Spleen (tissue), 11 donors: Measurements from ENCODE around the gene MTRFR. TPM values are rescaled to one million over a fixed set of nuclear protein-coding genes. Genes with fewer than 3 reads are reported as not detected.

Source experiments
- DNase-seq: peaks from one replicate; pipeline ENCODE4 v3.0.0-alpha.2; 2020
- H3K27ac ChIP-seq, 8 donors: fragments of 200-600 bp; sonication (generic) in 7 of 8; 1 replicate in 4 of 8; 2 replicates in 4 of 8; pipeline versions ENCODE4 v1.5.0 to v1.8.0; 2016 to 2021; ENCODE audit warnings: inconsistent platforms in 4 of 8, mild to moderate bottlenecking in 4 of 8, moderate library complexity in 1 of 8
- H3K27me3 ChIP-seq, 7 donors: fragments of 200-600 bp; sonication (generic) in 6 of 7; replicated peaks in 1 of 7; 1 replicate in 4 of 7; 2 replicates in 3 of 7; pipeline versions ENCODE4 v1.5.0 to v1.8.0; 2016 to 2021; ENCODE audit warnings: inconsistent platforms in 3 of 7, mild to moderate bottlenecking in 1 of 7
- H3K36me3 ChIP-seq, 6 donors: fragments of 200-600 bp; sonication (generic) in 5 of 6; 1 replicate in 4 of 6; 2 replicates in 2 of 6; pipeline versions ENCODE4 v1.5.0 to v1.8.0; 2016 to 2021; ENCODE audit warnings: inconsistent platforms in 2 of 6
- H3K4me1 ChIP-seq, 6 donors: fragments of 200-600 bp; sonication (generic) in 5 of 6; 1 replicate in 3 of 6; 2 replicates in 3 of 6; pipeline versions ENCODE4 v1.5.0 to v1.8.0; 2016 to 2021; ENCODE audit warnings: inconsistent platforms in 3 of 6
- H3K4me3 ChIP-seq, 8 donors: fragments of 200-600 bp; sonication (generic) in 7 of 8; 1 replicate in 4 of 8; 2 replicates in 4 of 8; pipeline versions ENCODE4 v1.5.0 to v1.8.0; 2016 to 2021; ENCODE audit warnings: inconsistent platforms in 4 of 8, mild to moderate bottlenecking in 4 of 8, moderate library complexity in 2 of 8
- H3K9me3 ChIP-seq, 8 donors: fragments of 200-600 bp; sonication (generic) in 7 of 8; 1 replicate in 4 of 8; 2 replicates in 4 of 8; pipeline versions ENCODE4 v1.5.0 to v1.8.0; 2016 to 2021; ENCODE audit warnings: inconsistent platforms in 4 of 8
- POLR2A ChIP-seq, 3 donors: fragments of 450-650 bp; IDR thresholded peaks; one replicate each; pipeline ENCODE4 v1.5.1; 2017; ENCODE audit warnings: antibody characterized with exemption in 3 of 3, mild to moderate bottlenecking in 1 of 3
- POLR2AphosphoS5 ChIP-seq, 3 donors: sonication (generic); formaldehyde crosslinking; IDR thresholded peaks; one replicate each; pipeline ENCODE4 v1.5.1; 2017; ENCODE audit warnings: antibody characterized with exemption in 3 of 3
- WGBS, 5 donors: extraction: QIAGEN DNeasy Blood & Tissue Kit in 3 of 5; methylation state at CpG; one replicate each; pipeline versions ENCODE4 v1.1.5 to v1.1.7; 2013 to 2018; 5-methylcytosine and 5-hydroxymethylcytosine counted together
- intact Hi-C: fragments of 100-400 bp; cut with DNase I; formaldehyde crosslinking; loops from one replicate; pipeline ENCODE4 v1.15.0; 2023; ENCODE audit warnings: low total_unique reads
- polyA plus RNA-seq, 3 donors: library from polyadenylated mRNA; stranded (reverse); fragments of 200-250 nt; gene quantifications; one replicate each; pipeline ENCODE4 v1.2.1, GENCODE V29; 2013
- total RNA-seq, 7 donors: library from RNA; depleted of rRNA in 3 of 7; stranded (reverse); fragments of >200 nt in 3 of 7; fragmentation: NEBNext Ultra II Directional in 4 of 7; extraction: Animal tissue kit (Norgen Biotek cat#: 25700) in 4 of 7; gene quantifications; one replicate each; pipeline versions ENCODE4 v1.1.0 to v1.2.1, GENCODE V29; 2016 to 2021
- TF ChIP-seq, protein P1 (sequence below), 11 experiments: fragments of 200-600 bp in 7 of 11; fragments of 450-650 bp in 4 of 11; sonication (generic) in 4 of 11; IDR thresholded peaks in 8 of 11; conservative IDR thresholded peaks in 3 of 11; 1 replicate in 7 of 11; 2 replicates in 4 of 11; pipeline versions ENCODE4 v1.4.0 to v1.8.0; 2016 to 2021; ENCODE audit warnings: antibody characterized with exemption in 11 of 11, inconsistent platforms in 4 of 11, mild to moderate bottlenecking in 1 of 11
- donor health status: healthy with polysubstance abuse.
- donor health status: DM: no; HTN: no; CAD: no; lungs with moderate emphysema.
- donor health status: DM: no; HTN: no; CAD: no.
- donor health status: Bipolar disorder and iron deficiency.
- donor health status: healthy.
- donor health status: DM: no; HTN: no; CAD: no.
- donor health status: DM: yes; HTN: yes; CAD: no.

The MTRFR gene
- total and polyA plus RNA-seq, 10 donors: 11.9 to 21.0 (median 16.2) TPM

DNA sequence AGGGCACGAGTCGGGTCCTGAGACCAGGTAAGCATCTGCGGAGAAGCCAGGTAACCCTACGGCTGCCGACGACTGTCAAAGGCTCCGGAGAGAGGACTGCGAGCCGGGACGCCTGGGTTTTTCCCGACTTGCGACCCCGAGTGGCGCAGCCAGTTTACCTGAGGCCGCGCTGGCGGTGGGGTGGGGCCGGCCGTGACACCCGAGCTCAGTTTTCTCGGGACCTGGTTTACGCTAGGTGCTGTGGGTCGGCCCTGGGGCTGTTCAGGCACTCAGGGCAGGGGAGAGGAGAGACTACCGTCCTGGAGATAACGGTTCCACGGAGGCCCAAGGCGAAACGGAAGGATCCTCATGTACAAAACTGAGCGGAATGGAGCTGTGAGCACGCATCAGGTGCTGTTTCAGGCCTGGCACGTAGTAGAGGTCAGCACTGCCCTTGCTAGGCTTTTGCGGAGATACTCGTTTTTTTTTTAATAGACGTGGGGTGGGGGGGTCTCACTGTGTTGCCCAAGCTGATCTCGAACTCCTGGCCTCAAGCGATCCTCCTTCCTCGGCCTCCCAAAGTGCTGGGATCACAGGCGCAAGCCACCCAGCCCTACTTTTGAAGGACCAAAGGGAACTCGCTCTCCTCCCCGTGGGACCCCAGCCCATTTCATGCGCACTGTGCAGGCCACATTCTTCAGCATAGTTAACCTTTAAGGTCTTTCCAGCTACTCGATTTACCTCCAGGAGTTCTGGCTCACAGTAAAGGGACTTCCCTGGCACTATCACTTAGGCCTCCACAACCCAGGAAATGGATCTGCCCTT, 471 bp downstream of the MTRFR start:
- no peaks in the 10 kb centered on the region for H3K27me3 ChIP-seq
- peaks cover 46 to 89% (median 85%) of the 10 kb centered on the region in 6 donors for H3K4me1 ChIP-seq
- DNase-seq: no peak
- intact Hi-C loops: loop anchor here (5.0 to 10.0 kb wide), 2 partner anchors 251 to 379 kb away; partner anchors contain the start of gene ARL6IP4
- H3K27ac ChIP-seq: peak overlapping the region; percentile 88 to 96 (median 94)
- H3K36me3 ChIP-seq: peaks cover 0 to 19% (median under 1%) of the 10 kb centered on the region in 6 donors
- no peaks in the 10 kb centered on the region for H3K9me3 ChIP-seq
- 6 to 7% (median 6%) methylated on average over 36 to 42 of the region's 42 CpGs for WGBS, 5 donors
- TF ChIP-seq POLR2A (IDR thresholded peaks at IDR 0.05): no peak
- TF ChIP-seq POLR2AphosphoS5 (IDR thresholded peaks at IDR 0.05): no peak
- TF ChIP-seq, protein P1, sequence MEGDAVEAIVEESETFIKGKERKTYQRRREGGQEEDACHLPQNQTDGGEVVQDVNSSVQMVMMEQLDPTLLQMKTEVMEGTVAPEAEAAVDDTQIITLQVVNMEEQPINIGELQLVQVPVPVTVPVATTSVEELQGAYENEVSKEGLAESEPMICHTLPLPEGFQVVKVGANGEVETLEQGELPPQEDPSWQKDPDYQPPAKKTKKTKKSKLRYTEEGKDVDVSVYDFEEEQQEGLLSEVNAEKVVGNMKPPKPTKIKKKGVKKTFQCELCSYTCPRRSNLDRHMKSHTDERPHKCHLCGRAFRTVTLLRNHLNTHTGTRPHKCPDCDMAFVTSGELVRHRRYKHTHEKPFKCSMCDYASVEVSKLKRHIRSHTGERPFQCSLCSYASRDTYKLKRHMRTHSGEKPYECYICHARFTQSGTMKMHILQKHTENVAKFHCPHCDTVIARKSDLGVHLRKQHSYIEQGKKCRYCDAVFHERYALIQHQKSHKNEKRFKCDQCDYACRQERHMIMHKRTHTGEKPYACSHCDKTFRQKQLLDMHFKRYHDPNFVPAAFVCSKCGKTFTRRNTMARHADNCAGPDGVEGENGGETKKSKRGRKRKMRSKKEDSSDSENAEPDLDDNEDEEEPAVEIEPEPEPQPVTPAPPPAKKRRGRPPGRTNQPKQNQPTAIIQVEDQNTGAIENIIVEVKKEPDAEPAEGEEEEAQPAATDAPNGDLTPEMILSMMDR (IDR thresholded peaks at IDR 0.05 in 8 of 11, conservative IDR thresholded peaks at IDR 0.05 in 3 of 11): no peak
- H3K4me3 ChIP-seq: peak overlapping the region; percentile 71 to 97 (median 85)

DNA sequence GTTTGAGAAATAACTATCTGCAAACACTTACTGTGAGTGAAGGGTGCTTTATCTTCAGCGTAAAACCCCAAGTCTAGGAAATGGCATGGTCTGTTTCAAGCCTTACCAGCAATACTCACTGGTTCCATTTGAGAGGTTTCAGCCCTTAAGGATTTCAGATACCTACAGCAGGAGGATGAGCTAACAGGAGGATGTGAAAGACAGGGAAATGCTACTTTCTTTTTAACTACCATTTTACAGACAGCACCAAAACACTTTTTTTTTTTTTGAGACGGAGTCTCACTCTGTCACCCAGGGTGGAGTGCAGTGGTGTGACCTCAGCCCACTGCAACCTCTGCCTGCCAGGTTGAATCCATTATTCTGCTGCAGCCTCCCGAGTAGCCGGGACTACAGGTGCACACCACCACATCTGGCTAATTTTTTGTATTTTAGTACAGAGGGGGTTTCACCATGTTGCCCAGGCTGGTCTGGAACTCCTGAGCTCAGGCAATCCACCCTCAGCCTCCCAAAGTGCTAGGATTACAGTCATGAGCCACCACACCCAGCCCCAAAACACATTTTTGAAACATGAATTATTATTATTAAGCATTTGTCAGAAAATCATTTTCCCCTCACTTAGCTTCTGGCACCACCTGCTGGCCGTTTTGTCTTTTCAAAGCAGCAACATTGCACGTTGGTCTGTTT, 4.6 kb downstream of the MTRFR start:
- Histone ChIP-seq H3K4me3 (peak overlapping the region in 2 of 8 donors; percentile 5 to 43), H3K9me3 (no peaks in the 10 kb centered on the region), H3K4me1 (peaks cover 31 to 75% (median 63%) of the 10 kb centered on the region in 6 donors), H3K27ac (peak overlapping the region in 7 of 8 donors; percentile 3 to 66 (median 34)), H3K36me3 (peaks cover 0 to 57% (median 5%) of the 10 kb centered on the region in 6 donors), H3K27me3 (no peaks in the 10 kb centered on the region)
- DNase-seq: peak; percentile 84
- TF ChIP-seq POLR2A (IDR thresholded peaks at IDR 0.05): no peak
- no peak for TF ChIP-seq POLR2AphosphoS5 (IDR thresholded peaks at IDR 0.05)
- TF ChIP-seq, protein P1 (IDR thresholded peaks at IDR 0.05 in 8 of 11, conservative IDR thresholded peaks at IDR 0.05 in 3 of 11): peak; percentile 53 to 84 (median 75)
- WGBS, 5 donors: 32 to 54% (median 45%) methylated on average over 6 of the region's 6 CpGs
- intact Hi-C loops: loop anchor here (5.0 to 10.0 kb wide), 2 partner anchors 195 to 383 kb away; no protein-coding TSS in a partner anchor

DNA sequence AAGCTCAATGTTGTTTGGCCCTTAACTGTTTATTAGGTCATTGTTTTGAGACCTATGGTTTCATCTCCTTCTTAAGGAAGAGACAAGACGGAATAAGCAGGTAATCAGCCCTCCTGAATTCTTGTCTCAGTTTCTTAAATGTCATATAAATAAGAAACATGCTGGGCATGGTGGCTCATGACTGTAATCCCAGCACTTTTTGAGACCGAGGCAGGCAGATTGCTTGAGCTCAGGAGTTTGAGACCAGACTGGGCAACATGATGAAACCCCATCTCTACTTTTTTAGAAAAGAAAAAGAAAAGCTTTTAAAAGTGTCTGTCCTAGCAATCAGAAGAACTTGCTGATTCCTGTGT, 5.1 kb downstream of the MTRFR start:
- Histone ChIP-seq H3K27me3 (no peaks in the 10 kb centered on the region), H3K9me3 (no peaks in the 10 kb centered on the region), H3K27ac (peak overlapping the region in 6 of 8 donors; percentile 4 to 66 (median 49)), H3K4me3 (no peak overlapping the region), H3K4me1 (peaks cover 31 to 80% (median 65%) of the 10 kb centered on the region in 6 donors), H3K36me3 (peaks cover 0 to 61% (median 5%) of the 10 kb centered on the region in 6 donors)
- intact Hi-C loops: loop anchor here (5.0 to 10.0 kb wide), 2 partner anchors 196 to 384 kb away; no protein-coding TSS in a partner anchor
- DNase-seq: no peak
- TF ChIP-seq POLR2A (IDR thresholded peaks at IDR 0.05) (no peak), POLR2AphosphoS5 (IDR thresholded peaks at IDR 0.05) (no peak)
- TF ChIP-seq, protein P1 (IDR thresholded peaks at IDR 0.05 in 8 of 11, conservative IDR thresholded peaks at IDR 0.05 in 3 of 11): peak in 5 of 11 experiments; percentile 1 to 44 (median 18)
- WGBS, 5 donors: 56 to 76% (median 63%) methylated on average over 2 of the region's 2 CpGs
